Hindlimb muscle (tissue), 1 donor: Measurements from ENCODE around the gene HSP90AB1. TPM values are rescaled to one million over a fixed set of nuclear protein-coding genes. Genes with fewer than 3 reads are reported as not detected.

Source experiments
- DNase-seq: peaks from one replicate; pipeline ENCODE4 v3.0.0-alpha.2; 2013
- polyA plus RNA-seq: library from polyadenylated mRNA; unstranded; fragments of 120-200 nt; gene quantifications from one replicate; pipeline ENCODE4 v1.2.1, GENCODE V29; 2013; ENCODE audit not compliant: insufficient read length

The HSP90AB1 gene
- 976 TPM for polyA plus RNA-seq

DNA sequence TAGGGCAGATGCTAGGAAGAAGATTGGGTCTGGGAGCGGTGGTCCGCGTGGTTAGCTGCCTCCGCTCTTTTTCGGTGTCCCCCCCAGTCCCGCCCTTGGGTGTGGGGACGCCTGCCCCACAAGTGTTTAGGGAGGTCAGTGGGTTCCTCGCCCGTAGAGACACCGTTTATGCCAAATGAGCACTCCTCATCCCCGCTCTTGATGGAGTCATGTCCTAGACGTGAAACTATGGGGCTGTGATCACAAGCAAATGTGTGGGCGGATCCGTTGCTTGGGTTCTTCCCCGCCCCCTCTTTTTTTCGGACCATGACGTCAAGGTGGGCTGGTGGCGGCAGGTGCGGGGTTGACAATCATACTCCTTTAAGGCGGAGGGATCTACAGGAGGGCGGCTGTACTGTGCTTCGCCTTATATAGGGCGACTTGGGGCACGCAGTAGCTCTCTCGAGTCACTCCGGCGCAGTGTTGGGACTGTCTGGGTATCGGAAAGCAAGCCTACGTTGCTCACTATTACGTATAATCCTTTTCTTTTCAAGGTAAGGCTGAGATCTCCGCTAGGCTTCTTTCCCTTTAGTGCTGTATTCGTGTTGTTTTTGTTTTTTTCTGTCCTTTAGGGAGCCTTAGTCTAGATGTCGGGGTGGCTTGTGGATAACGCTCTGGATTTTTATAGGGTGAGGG lies at the start of gene HSP90AB1:
Gene HSP90AB1, plus strand, starts transcription at position 439 of the 675 bp plus-strand sequence. CDS start 1,529 bp downstream, outside the sequence.
- DNase-seq, result peak; percentile 94

GRCh38 chr6:44198684-44199083 lies 48.2 kb upstream of the HSP90AB1 start:
- no peak for DNase-seq

- DNase-seq, result no peak
Observed at GRCh38 chr6:44199883-44200282, 47.0 kb upstream of the HSP90AB1 start.

DNA sequence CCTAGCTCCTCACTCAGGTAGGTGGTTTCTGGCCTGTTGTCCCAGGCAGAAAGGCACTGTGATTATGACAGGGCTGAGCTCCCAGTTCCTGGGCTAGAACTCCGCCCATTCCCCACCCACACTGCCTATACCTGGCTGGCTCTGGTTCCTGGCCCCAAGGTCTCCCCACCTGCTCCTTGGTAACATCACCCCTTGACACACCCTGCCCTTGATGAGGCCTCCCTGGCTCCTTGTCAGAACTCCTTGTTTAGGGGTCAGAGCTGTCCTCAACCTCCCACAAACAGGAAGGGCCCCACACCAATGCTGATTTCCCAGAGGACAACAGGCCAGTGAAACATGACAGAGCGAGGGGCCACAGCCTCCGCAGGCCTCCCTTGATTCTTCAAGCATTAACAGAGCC lies 45.7 kb upstream of the HSP90AB1 start:
- DNase-seq, result no peak

DNA sequence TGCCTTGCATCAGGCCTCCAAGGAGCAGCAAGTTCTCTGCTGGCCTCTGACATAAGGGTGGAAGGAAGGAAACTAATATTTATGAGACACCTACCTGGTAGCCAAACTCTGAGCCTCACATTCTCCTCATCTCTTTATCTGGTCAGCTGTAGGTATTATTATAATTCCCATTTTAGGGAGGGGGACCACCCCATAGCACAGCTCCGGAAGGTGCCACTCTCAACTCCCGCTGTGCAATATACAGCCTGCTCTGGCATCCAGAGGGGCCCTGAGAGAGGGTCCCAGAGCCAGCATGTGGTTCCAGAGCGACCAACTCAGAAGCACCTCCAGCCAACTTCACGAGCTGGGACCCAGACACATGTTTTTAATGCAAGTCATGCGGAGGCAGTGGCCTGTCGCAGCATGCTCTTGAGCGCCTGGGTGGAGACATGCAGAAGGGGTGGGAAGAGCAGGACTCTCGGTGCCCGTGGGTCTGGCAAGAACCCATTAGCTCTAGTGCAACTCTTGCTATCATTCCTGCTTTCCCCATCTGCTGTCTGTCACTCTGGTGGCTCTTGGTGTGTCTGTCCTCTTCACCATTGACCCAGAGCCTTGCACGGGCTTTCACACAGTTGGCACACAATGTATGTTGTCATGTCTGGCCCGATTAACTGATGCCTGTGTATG lies 45.1 kb upstream of the HSP90AB1 start:
- DNase-seq, result no peak

DNA sequence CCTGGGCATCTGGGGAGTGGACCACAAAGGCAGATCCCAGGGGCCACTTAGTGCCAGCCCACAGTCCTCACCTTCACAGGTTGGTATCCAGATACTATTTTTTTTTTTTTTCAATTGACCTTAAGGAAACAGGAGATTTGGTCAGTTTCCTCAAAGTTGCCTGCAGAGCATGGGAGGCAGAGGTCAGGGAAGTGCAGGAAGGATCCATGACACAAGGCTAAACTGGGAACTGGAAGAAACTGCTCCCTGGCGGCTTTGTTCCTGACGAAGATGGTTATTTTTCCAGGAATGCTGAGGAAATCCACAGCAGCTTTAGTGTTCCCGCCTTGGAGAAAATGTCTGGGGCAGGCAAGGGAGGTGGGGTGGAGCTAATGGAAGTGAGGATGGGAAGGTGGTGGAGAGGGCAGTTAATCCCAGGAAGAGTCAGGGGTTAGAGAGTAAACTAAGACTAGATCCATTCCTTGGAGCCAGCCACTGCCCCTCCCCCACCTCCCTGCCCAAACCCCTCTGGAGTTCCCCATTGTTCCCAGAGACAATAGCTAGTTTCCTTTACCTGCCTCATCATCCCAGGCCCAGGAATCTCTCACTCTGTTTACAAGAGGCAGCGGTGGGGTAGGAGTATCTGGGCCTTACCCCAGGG lies 44.4 kb upstream of the HSP90AB1 start:
- no peak for DNase-seq

- no peak for DNase-seq
Observed at GRCh38 chr6:44202972-44203750, 43.7 kb upstream of the HSP90AB1 start.

GRCh38 chr6:44203955-44204354 lies 42.9 kb upstream of the HSP90AB1 start:
- no peak for DNase-seq

GRCh38 chr6:44207966-44208365 lies 38.9 kb upstream of the HSP90AB1 start:
- DNase-seq, result no peak

DNA sequence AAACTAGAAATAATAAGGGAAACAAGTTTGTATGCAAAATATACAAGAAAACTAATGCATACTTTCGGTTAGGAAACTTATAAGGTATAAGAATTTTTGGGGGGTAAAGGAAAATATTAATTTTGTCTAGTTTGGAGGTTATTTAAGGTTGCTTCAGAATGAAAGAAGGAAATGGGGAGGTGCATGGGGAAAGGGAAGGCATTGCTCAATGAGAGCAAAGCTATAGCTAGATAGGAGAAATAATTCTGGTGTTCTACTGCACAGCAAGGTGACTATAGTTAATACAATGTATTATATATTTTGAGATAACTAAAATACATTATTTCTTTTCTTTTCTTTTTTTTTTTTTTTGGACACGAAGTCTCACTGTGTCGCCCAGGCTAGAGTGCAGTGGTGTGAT lies 35.6 kb upstream of the HSP90AB1 start:
- DNase-seq, result no peak

DNA sequence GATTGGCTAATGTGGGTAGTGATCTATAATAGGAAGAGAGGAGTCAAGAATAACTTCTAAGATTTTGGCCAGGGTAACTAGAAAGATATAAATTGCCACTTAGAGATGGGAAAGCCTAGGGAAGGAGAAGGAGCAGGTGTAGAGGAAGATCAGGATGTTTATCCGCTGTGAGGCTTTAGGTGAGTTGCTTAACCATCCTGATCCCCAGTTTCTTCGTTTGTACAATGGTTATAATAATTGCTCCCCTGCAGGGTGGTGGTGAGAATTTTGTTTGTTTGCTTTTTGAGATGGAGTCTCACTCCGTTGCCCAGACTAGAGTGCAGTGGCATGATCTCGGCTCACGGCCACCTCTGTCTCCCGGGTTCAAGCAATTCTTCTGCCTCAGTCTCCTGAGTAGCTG lies 32.6 kb upstream of the HSP90AB1 start:
- DNase-seq, result no peak

DNA sequence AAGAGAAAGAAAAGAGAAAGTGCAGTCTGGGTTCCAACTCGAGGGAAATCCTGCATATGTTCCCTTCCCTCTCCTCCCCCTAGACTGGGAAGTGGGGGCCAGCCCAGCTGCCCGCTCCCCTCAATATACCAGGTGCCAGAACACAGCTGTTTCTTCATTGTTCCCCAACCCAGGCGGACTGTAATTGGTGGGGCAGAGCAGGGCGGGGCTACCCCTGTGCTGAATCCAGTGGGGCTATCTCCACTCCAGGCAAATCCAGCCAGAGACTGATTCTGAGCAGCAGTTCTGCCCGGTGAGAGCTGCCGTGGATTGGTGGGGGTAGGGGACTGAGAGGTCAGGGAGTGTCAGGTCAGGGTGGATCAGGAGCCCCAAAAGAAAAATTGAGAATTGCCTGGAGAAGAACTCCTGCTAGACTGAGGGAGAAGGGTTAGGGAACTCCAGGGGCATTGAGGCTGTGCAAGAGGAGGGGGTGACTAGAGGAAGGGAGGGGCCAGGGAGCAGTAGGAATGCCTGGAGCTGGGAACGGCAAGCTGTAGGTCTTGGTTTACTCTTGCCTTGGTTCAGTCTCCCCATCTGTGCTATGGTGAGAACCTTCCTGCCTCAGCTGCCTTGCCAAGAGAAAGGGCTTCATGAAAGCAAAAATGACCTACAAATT lies 30.1 kb upstream of the HSP90AB1 start, which contains the start of gene MYMX:
Gene MYMX, plus strand, starts transcription at position 250 of the 655 bp plus-strand sequence. CDS start 546 bp downstream, outside the sequence.
- peak; percentile 51 for DNase-seq

DNA sequence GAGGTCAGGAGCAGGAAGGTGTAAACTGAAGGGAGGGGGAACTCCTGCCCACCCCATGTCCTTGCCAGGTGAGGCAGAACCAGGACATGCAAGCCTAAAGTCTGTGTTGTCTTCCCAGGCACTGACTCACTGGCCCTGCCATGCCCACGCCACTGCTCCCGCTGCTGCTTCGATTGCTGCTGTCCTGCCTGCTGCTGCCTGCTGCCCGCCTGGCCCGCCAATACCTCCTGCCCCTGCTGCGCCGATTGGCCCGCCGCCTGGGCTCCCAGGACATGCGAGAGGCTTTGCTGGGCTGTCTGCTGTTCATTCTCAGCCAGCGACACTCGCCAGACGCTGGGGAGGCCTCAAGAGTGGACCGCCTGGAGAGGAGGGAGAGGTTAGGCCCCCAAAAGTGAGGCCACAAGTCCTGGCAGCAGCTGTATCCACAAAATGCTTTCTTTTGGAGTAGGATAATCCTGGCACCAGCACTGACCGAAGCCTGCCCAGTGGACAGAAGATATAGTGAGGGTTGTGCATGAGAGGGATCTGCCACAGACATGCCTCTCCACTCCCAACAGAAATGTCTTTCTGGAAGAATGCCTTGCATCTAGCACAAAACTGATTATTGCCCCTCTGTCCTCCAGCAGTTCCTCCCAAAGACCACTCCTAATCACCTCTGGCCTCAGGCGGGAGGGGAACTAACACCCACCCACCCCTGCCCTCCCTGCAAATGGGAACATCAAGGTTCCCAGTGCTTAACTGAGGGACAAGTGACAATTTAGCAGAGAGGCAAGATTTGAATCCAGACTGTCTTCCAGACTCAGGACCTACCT lies 29.4 kb upstream of the HSP90AB1 start:
- DNase-seq, result peak; percentile 43

- peak; percentile 91 for DNase-seq
Observed at GRCh38 chr6:44219053-44219814, 27.7 kb upstream of the HSP90AB1 start.

DNA sequence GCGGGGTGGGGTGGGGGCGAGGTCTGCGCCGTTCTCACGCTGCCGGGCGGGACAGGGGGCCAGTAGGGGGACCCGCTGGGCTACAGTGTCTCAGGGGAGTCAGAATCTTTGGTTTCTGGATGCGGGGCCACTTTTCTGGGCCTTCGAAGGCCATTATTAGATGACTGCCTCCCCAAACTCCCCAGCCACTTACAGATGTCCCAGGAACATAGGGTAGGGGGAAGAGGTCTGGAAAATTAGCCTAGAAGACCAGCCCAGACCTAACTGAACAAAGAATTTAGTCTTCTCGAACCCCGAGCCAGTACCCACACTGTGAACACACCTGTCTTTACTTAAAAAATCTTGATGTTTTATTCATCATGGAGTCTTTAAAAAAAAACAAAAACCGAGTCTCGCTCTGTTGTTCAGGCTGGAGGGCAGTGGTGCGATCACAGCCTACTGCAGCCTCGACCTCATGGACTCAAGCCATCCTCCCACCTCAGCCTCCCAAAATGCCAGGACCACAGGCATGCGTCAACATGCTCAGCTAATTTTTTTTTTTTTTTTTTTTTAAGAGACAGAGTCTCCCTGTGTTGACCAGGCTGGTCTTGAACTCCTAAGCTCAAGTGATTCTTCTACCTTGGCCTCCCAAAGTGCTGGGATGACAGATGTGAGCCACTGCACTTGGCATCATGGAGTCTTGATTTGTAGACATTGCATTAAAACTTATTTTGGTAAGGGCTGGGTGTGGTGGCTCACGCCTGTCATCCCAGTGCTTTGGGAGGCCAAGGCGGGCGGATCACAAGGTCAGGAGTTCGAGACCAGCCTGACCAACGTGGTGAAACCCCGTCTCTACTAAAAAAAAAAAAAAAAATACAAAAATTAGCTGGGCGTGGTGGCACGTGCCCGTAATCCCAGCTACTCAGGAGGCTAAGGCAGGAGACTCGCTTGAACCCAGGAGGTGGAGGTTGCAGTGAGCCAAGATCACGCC lies 26.8 kb upstream of the HSP90AB1 start:
- DNase-seq, result no peak

- DNase-seq, result no peak
Observed at GRCh38 chr6:44220913-44221290, 26.0 kb upstream of the HSP90AB1 start.

- peak; percentile 70 for DNase-seq
Observed at GRCh38 chr6:44221291-44221960, 25.5 kb upstream of the HSP90AB1 start.

GRCh38 chr6:44221961-44222335 lies 25.0 kb upstream of the HSP90AB1 start:
- DNase-seq, result no peak
